Measurements from ENCODE around the gene CLCF1.

CLCF1 gene

GRCh38 chr11:67396587-67397389, 23.4 kb upstream of the CLCF1 start:
- H3K27me3 ChIP-seq (ENCODE audit: insufficient read depth, low read length, poor library complexity, severe bottlenecking), result no peaks in the 10 kb centered on the region
- peaks cover 60% of the 10 kb centered on the region for H4K20me1 ChIP-seq (ENCODE audit: insufficient read depth, low read length, poor library complexity, severe bottlenecking)
- peaks cover 22% of the 10 kb centered on the region; the same call in 1 of the 2 replicates for H3K36me3 ChIP-seq (ENCODE audit: insufficient read depth, low read length)
- peak overlapping the region; percentile 94 for H3K4me2 ChIP-seq (ENCODE audit: low read depth, low read length, poor library complexity, severe bottlenecking)
- H3K4me1 ChIP-seq (ENCODE audit: insufficient read depth, low read length, poor library complexity, severe bottlenecking), result peaks cover 56% of the 10 kb centered on the region
- peak overlapping the region; percentile 60 for H3K9ac ChIP-seq (ENCODE audit: low read depth, low read length, poor library complexity, severe bottlenecking)
- no peaks in the 10 kb centered on the region for H3K9me3 ChIP-seq (ENCODE audit: insufficient read depth, low read depth, low read length)
- peaks cover 89% of the 10 kb centered on the region for H3K79me2 ChIP-seq (ENCODE audit: insufficient read depth, low read length)
- no peaks in the 10 kb centered on the region for H3F3A ChIP-seq (ENCODE audit: low read depth)
- H3K4me3 ChIP-seq (ENCODE audit: low read length, poor library complexity, severe bottlenecking), result peak overlapping the region; percentile 71
- no peak overlapping the region for H2AFZ ChIP-seq (ENCODE audit: low read length)
- no peaks in the 10 kb centered on the region for H3K9me2 ChIP-seq (replicated peaks; ENCODE audit: low read depth, low read length)
- TF ChIP-seq EZH2phosphoT487 (IDR thresholded peaks at IDR 0.05; ENCODE audit: borderline replicate concordance) (no peak), CTCF (conservative IDR thresholded peaks at IDR 0.05; ENCODE audit: low read length) (no peak)

GRCh38 chr11:67396259-67396581, 22.8 kb upstream of the CLCF1 start:
- Histone ChIP-seq H3K79me2 (ENCODE audit: insufficient read depth, low read length) (peaks cover 90% of the 10 kb centered on the region), H4K20me1 (ENCODE audit: insufficient read depth, low read length, poor library complexity, severe bottlenecking) (peaks cover 60% of the 10 kb centered on the region), H3F3A (ENCODE audit: low read depth) (peaks cover 2% of the 10 kb centered on the region; the same call in 1 of the 2 replicates), H3K27me3 (ENCODE audit: insufficient read depth, low read length, poor library complexity, severe bottlenecking) (no peaks in the 10 kb centered on the region), H3K4me2 (ENCODE audit: low read depth, low read length, poor library complexity, severe bottlenecking) (peak overlapping the region; percentile 94), H3K36me3 (ENCODE audit: insufficient read depth, low read length) (peaks cover 22% of the 10 kb centered on the region; the same call in 1 of the 2 replicates), H2AFZ (ENCODE audit: low read length) (no peak overlapping the region), H3K9me3 (ENCODE audit: insufficient read depth, low read depth, low read length) (no peaks in the 10 kb centered on the region), H3K9ac (ENCODE audit: low read depth, low read length, poor library complexity, severe bottlenecking) (peak overlapping the region; percentile 60), H3K4me3 (ENCODE audit: low read length, poor library complexity, severe bottlenecking) (peak overlapping the region; percentile 71), H3K9me2 (replicated peaks; ENCODE audit: low read depth, low read length) (no peaks in the 10 kb centered on the region), H3K4me1 (ENCODE audit: insufficient read depth, low read length, poor library complexity, severe bottlenecking) (peaks cover 60% of the 10 kb centered on the region)
- TF ChIP-seq CTCF (conservative IDR thresholded peaks at IDR 0.05; ENCODE audit: low read length) (no peak), EZH2phosphoT487 (IDR thresholded peaks at IDR 0.05; ENCODE audit: borderline replicate concordance) (no peak)

GRCh38 chr11:67395555-67396258, 22.3 kb upstream of the CLCF1 start:
- peaks cover 55% of the 10 kb centered on the region for H4K20me1 ChIP-seq (ENCODE audit: insufficient read depth, low read length, poor library complexity, severe bottlenecking)
- peaks cover 90% of the 10 kb centered on the region for H3K79me2 ChIP-seq (ENCODE audit: insufficient read depth, low read length)
- no peaks in the 10 kb centered on the region for H3K27me3 ChIP-seq (ENCODE audit: insufficient read depth, low read length, poor library complexity, severe bottlenecking)
- peak overlapping the region; percentile 94 for H3K4me2 ChIP-seq (ENCODE audit: low read depth, low read length, poor library complexity, severe bottlenecking)
- H2AFZ ChIP-seq (ENCODE audit: low read length), result no peak overlapping the region
- peaks cover 62% of the 10 kb centered on the region for H3K4me1 ChIP-seq (ENCODE audit: insufficient read depth, low read length, poor library complexity, severe bottlenecking)
- no peaks in the 10 kb centered on the region for H3K9me3 ChIP-seq (ENCODE audit: insufficient read depth, low read depth, low read length)
- peaks cover 22% of the 10 kb centered on the region; the same call in 1 of the 2 replicates for H3K36me3 ChIP-seq (ENCODE audit: insufficient read depth, low read length)
- no peaks in the 10 kb centered on the region for H3K9me2 ChIP-seq (replicated peaks; ENCODE audit: low read depth, low read length)
- H3K9ac ChIP-seq (ENCODE audit: low read depth, low read length, poor library complexity, severe bottlenecking), result peak overlapping the region; percentile 60
- H3F3A ChIP-seq (ENCODE audit: low read depth), result peaks cover 3% of the 10 kb centered on the region; the same call in 1 of the 2 replicates
- peak overlapping the region; percentile 71 for H3K4me3 ChIP-seq (ENCODE audit: low read length, poor library complexity, severe bottlenecking)
- TF ChIP-seq EZH2phosphoT487 (IDR thresholded peaks at IDR 0.05; ENCODE audit: borderline replicate concordance) (no peak), CTCF (conservative IDR thresholded peaks at IDR 0.05; ENCODE audit: low read length) (no peak)
